CD4-positive, alpha-beta T cell treated with Interleukin-1 beta for 1 hour (primary cell): ENCODE measurements around the gene SGCA.

Experiments used
- DNase-seq, 2 donors: peaks; one replicate each; pipeline ENCODE4 v3.0.0-alpha.2; 2020 to 2022

The SGCA gene

DNA sequence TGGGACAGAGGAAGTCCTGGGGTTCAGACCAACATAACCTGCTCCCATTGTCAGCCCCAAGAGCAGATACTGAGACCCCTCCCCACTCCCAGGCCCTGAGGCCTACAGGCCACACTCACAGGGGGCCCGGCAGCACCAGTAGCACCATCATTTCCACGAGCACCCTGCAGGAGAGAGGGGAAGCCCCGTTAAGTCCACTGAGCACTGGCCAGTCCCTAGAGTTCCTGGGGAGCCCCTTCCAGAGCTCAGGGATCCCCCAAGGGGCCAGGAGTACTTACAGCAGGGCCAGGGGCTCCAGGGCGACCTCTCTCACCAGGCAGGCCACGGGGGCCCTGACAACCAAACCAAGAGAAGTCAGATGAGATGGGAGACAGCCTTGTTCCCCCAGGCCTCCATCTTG lies 30.2 kb downstream of the SGCA start:
- DNase-seq = no peak

DNA sequence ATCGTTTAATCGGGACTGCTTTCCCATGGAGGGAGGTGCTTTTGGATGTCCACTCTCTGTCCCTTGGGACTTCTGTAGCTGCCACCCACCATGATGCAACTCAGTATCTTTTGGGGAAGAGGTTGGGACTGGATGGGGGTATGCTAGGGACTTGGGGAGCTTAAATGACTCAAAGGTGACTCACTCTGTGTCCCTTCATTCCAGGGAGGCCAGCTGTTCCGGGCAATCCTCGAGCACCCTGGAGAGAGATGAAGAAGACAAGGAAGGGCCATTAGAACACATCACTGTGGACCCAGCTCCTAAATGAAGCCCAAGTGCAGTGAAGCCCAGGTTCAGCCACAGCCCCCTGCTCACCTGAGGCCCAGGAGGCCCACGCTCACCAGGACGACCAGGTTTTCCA lies 31.0 kb downstream of the SGCA start:
- DNase-seq = no peak

- peak; percentile 56 to 60 for DNase-seq
Observed at GRCh38 chr17:50198026-50198669, 32.3 kb downstream of the SGCA start.

GRCh38 chr17:50199211-50199802 lies 33.5 kb downstream of the SGCA start:
- no peak for DNase-seq

DNA sequence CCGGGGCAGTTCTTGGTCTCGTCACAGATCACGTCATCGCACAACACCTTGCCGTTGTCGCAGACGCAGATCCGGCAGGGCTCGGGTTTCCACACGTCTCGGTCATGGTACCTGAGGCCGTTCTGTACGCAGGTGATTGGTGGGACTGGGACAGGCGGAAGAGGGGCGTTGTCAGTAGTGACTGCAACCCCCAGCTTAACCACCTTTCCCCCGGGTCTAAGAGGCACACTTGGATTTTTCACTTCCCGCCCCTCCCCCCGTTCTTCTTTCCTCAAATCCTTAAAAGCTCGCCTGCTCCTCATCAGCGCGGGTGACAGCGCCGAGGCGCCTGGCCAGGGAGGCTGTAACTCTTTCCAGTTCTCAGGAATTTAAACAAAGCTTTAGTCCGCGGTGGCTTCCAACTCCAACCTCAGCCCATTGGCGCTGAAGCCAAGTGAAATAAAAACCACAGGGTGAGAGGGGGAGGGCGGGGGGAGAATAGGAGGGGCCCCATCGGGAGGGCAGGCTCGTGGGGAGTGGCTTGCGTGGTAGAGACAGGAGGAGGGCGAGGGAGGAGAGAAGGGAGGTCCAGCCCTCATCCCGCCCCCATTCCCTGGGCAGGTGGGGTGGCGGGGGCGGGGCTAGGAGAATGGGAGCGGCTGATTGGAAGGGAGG lies 34.1 kb downstream of the SGCA start:
- peak; percentile 78 to 82 for DNase-seq

DNA sequence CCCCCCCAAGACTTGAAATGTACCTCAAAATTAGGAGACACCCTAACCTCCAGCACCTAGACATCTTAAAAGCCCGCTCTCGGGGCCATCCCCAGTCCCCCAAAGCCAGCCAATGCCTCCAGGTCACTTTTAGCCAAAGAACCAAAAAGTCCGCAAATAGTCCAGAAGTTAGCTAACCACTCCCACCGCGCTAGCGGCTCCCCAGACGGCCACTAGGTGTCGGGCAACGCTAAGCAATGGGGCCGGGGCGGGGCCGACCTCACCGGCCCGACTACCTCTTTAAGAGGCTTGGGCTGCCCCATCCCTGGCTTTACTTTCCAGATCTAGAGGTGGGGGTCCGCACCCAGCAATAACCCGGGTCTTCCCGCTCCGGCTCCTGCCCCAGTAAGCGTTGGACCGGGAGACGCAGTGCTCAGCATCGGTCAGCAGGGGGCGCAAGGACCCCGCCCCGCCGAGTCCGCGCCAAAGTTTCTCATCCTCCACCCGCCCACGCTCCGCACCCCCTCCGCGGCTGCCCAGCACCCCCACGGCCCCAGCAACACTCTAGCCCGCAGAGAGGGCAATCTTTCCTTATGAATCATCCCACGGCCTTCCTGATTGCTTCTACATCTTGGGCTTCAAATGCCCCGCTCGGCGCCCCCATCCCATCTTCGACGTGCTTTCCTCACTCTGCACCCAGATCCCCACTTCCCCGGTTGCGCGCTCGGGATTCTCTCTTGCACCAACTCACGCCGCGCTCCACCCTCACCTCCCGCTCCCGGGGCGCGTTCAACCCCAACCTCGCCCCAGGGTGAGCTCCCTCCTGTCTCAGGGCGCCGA lies 34.9 kb downstream of the SGCA start:
- DNase-seq = peak; percentile 80 to 83

GRCh38 chr17:50201276-50201854 lies 35.6 kb downstream of the SGCA start, which contains the start of gene COL1A1:
Gene COL1A1 (minus strand): TSS chr17:50201631. CDS start chr17:50201513, 118 bp downstream.
- no peak for DNase-seq

GRCh38 chr17:50203086-50203485 lies 37.3 kb downstream of the SGCA start:
- no peak for DNase-seq

DNA sequence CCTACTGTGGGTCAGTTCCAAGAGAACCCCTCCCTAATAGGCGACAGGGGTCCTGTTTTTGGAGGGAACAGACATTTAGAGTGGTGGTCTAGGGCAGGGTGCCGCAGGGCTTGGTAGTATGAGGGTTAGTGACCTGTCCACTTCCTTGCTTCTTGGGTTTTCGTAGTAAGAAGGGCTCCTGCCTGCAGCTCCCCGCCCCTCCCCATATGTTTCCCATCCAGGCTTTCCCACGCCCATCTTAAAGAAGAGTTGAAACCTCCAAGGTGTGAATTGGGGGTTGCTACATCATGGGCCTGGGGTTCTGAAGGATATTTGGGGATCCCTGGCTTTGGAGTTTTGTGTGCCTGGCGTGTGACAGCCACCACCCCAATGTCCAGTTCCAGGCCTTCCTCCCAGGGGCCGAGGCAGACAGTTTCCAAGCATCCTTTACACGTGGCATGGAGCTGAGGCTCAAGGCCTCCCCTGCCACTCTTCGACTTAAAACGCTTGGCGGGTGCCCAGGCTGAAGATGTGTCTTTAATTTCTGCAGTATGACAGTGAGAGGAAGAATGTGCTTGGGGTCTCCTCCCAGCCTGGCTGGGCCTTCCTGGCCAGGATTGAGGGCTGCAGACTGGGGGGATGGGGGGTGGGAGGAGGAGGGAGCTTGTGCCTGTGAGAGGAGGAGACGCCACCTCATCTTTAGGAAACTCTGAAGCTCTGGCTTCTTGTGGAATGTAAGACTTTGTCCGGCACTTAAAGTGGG lies 38.0 kb downstream of the SGCA start:
- no peak for DNase-seq

DNA sequence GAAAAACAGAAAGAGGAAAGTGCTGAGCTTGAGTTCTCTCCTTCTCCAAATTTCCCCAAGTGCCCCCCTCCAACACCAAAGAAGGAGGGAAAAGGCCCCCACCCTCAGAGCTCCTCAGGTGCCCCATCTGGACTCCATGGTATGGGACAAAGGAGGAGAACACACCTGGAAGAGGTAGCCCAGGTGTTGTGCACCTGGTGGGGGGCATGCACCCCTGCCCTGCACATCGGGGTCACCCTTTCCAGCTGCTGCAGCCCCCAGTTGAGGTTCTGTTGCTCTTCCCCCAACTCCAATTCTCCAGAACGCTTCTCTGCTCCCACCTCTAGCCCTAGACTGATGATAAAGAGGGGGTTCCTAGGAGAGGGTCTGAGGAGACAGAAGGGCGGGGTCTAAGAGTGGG lies 38.6 kb downstream of the SGCA start:
- no peak for DNase-seq

GRCh38 chr17:50205111-50205962 lies 39.5 kb downstream of the SGCA start:
- no peak for DNase-seq

DNA sequence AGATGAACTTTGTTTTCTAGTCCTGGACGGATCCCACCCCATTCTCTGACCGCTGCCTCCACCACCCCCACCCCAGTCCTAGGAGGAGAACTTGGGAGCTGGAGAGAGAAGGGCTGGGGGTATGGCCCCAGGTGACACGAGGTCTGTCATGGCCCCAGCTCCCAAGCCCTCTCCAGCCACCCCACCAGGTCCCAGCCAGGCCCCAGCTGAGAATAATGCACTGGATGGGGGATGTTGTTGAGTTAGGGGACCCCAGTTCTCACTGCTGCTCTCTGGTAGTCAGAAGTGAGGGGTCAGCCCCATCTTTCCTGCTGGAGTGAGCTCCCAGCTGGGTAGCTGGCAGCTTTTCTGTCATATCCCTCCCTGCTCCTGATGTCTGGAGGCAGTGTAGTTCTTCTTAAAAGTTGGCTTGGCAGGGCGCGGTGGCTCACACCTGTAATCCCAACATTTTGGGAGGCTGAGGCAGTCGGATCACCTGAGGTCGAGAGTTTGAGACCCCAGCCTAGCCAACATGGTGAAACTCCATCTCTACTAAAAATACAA lies 40.2 kb downstream of the SGCA start:
- no peak for DNase-seq

DNA sequence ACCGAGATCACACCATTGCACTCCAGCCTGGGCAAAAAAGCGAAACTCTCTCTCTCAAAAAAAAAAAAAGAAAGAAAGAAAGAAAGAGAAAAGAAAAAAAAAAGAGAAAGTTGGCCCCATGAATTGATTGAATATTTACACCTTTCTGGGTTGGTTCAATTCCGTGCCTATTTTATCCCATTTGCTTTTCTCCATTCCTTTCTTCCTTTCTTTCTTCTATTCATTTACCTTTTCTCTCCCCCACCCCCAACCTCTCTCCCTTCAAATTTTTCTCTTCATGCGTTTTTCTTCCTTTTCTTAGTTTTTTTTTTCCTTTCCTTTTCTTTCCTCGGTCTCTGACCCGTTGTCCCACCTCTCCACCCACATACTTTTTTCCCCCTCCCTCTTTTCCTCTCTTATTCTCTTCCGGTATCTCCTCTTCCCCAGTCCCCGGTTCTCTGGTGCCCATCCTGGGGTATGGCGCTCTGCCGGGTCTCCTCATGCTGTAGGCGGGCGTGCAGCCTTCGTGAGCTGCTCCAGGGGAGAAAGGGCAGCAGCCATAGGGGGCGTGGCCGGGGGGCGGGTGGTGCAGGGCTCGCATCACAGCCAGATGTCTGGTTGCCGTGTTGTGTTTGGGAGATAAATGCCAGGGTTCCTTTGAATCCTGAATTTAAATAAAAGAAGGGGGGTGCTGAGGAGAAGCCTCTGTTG lies 40.9 kb downstream of the SGCA start:
- no peak for DNase-seq

GRCh38 chr17:50207315-50207714 lies 41.5 kb downstream of the SGCA start:
- DNase-seq = no peak

GRCh38 chr17:50207792-50208567 lies 42.2 kb downstream of the SGCA start:
- DNase-seq = no peak

- no peak for DNase-seq
Observed at GRCh38 chr17:50208611-50209061, 42.8 kb downstream of the SGCA start.

- no peak for DNase-seq
Observed at GRCh38 chr17:50209133-50209471, 43.3 kb downstream of the SGCA start.

DNA sequence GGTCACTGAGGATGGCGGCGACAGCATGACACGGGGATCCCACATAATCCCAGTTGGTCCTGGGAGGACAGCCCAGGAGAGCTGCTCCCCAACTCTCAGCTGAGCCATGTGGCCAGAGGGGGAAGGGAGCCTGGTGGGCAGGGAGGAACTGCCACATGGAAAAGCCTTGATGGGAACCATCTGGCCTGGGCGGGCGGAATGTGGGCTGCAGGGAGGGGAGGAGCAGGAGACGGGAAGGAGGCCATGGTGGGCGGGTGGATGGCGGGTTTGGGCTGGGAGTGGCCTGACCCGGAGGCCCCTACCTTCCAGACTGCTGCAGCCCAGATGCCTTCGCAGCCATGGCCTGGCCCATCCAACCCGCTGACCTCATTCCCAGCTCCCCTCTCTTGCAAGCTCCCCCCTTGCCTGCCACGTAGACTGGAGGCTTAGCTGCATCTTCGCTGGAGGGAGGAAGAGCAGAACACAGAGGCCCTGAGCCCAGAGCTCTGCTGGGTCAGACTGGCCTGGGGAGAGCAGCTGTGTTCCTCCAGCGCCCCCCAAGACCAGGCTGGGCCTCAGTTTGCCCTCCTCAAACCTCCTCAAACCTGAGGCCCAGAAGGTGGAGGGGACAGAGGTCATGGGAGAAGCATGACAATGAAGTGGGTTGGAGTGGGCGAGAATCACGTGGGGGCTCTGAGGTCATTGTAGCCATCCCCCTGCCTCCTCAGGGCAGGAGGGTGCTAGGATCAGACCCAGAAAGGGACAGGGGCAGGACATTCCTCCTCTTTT lies 43.9 kb downstream of the SGCA start:
- no peak for DNase-seq
